ENCODE data around the gene TP63. TPM values are rescaled to one million over a fixed set of nuclear protein-coding genes. Genes with fewer than 3 reads are reported as not detected.

The TP63 gene
- total RNA-seq, 1 donor from 2014 or later: 0.06 TPM

GRCh38 chr3:189776149-189776824 is 145.1 kb downstream of the TP63 start:
- DNase-seq (ENCODE audit: low spot score): no peak

GRCh38 chr3:189778340-189778950 is 147.3 kb downstream of the TP63 start:
- DNase-seq (ENCODE audit: low spot score): no peak

DNA sequence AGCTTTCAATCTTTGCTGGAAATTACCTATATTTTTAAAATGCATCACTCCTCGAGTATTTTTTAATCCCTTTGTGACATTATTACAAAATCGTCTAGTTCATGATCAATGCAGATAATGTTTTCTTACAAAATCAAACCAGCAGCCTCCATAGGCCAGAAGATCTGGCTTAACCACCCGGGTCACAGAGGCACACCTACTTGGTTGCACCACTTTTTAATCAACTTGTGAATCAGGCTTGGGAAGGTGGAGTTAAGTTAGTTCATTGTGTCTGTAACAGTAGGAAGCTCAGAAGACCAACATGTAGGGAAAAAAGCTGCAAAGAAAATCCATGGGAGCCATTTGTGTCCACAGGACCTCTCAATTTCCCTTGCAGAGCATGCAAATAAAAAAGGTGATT is 148.0 kb downstream of the TP63 start:
- no peak for DNase-seq (ENCODE audit: low spot score)

DNA sequence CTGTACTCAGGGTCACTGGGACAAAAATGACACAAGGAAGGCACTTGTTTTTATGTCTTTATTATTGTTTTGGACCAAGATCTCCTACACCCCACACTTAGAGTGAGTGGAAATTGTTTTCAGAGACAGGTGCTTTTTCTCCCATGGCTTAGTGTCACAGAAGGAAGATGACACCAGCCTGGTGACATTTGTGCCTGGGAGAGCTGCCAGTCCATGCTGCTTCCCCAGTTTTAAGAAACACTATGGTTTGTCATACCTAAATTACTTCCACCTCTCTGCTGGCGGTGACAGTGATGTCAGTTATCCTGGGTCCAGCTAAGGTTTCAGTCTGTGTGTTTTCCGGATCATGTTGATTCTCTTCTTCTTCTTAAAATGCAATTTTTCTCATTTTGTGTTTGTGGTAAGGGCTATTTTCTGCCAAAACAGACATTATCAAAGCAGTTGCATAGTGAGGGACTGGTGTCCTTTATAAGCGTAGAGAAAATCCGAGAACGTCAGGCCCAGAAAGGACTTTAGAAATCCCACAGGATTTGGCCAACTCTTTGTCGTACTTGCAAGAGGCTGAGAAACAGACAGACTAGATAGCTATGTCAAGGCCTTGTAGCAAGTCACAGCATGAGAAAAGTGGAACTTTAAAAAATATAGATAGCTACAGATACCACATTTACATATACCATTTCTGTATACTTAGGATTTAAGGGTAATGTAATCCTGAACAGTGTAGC is 149.5 kb downstream of the TP63 start:
- DNase-seq (ENCODE audit: low spot score): no peak

DNA sequence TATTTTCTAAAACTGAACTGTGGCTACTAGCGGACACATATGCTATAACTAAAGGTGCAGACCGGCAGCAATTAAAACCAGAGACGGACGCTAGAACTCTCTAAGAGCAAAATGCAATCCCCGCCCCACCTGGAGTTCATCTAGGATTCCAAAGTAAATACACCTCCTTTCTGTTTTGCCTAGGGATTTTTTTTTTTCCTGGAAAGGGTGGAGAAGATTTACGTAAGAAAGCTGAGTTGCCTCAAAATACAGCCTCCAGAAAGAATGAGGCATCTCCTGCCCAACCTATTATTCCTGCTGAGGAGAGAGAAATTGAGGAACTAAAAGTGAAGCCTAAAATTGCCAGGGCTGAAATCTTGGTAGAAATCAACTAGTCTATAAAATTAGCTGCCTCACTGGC is 150.2 kb downstream of the TP63 start:
- DNase-seq (ENCODE audit: low spot score): no peak

- no peak for DNase-seq (ENCODE audit: low spot score)
These were observed 155.4 kb downstream of the TP63 start for GRCh38 chr3:189786479-189787064.

- no peak for DNase-seq (ENCODE audit: low spot score)
These were observed 156.0 kb downstream of the TP63 start for GRCh38 chr3:189787191-189787590.

GRCh38 chr3:189787632-189788031 is 156.4 kb downstream of the TP63 start:
- DNase-seq (ENCODE audit: low spot score): no peak

- DNase-seq (ENCODE audit: low spot score): no peak
These were observed 158.2 kb downstream of the TP63 start for GRCh38 chr3:189789432-189789831.

DNA sequence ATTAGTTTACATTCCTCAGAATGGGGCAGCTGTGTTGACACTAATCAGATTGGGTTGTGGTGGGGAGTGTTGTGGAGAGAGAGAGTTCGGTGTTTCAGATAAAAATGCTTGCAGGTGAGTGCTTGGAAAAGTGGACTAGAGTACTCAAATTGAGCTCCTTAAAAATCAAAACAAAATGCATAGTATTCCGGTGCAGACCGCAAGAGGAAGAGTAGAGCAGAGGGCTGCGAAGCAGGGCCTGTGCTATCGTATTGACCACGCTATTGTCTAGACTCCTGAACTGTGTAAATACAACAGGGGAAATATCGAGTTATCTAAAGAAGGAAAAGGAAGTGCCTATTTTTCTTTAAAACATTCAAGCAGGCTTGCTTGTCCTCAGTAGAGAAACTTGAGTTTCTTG is 159.5 kb downstream of the TP63 start:
- no peak for DNase-seq (ENCODE audit: low spot score)

GRCh38 chr3:189792046-189792929 is 161.1 kb downstream of the TP63 start:
- no peak for DNase-seq (ENCODE audit: low spot score)

GRCh38 chr3:189794518-189794917 is 163.3 kb downstream of the TP63 start:
- DNase-seq (ENCODE audit: low spot score): no peak

- DNase-seq (ENCODE audit: low spot score): no peak
These were observed 166.0 kb downstream of the TP63 start for GRCh38 chr3:189797103-189797750.

- no peak for DNase-seq (ENCODE audit: low spot score)
These were observed 168.2 kb downstream of the TP63 start for GRCh38 chr3:189799366-189799765.

DNA sequence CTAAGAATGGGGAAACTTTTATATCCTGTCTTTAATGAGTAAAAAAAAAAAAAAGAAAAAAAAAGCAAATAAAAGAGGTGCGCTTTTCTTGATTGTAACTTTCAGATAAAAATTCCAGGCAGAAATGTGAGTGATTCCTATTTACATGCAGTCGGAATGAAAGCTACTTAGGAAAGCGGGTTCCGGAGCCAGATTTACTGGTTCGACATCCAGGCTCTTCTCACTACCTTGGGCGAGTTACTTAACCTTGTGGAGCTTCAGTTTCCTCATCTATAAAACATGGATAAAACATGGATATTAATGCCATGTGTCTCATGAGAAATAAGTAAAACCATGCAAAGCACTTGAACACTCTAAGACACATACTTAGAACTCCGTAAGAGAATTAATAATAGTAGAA is 169.2 kb downstream of the TP63 start:
- DNase-seq (ENCODE audit: low spot score): no peak

- no peak for DNase-seq (ENCODE audit: low spot score)
These were observed 172.1 kb downstream of the TP63 start for GRCh38 chr3:189803254-189803653.

GRCh38 chr3:189805375-189806067 is 174.3 kb downstream of the TP63 start:
- no peak for DNase-seq (ENCODE audit: low spot score)

DNA sequence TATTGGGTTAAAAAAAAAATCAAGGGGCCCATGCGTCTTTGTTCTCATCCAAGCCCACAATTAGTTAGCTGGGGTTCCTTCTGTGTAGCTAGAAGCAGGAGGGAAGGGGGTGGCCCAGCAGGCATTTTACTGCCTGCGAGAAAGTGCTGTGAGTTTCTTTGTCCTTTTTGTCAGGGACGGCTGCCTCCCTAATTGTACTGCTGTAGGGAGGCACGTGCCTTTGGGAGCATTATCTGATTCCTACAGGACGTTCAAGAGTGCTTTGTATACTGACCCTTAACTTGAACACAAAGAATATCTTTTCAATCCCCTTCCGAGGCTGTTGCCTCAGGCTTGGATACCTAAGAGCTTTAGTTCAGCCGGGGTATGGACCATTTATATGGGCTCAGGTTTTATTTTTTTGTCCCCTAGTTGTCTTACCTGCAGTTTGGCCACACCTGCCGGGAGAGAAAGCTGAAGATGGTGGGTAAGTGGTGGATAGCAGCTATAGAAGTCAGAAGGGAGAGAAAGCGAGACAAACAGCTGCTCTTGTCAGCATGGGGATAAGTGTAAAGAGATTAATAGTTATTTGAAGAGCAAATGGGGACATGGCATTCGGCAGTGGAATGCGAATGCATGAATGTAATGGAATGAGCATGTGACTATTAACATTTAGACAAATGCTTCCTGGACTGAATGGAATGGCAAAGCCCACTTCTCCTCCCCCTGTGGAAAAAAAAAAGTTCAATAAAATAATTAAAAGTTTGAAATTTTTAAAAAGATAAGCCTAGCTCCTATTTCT is 175.2 kb downstream of the TP63 start:
- DNase-seq (ENCODE audit: low spot score): no peak

DNA sequence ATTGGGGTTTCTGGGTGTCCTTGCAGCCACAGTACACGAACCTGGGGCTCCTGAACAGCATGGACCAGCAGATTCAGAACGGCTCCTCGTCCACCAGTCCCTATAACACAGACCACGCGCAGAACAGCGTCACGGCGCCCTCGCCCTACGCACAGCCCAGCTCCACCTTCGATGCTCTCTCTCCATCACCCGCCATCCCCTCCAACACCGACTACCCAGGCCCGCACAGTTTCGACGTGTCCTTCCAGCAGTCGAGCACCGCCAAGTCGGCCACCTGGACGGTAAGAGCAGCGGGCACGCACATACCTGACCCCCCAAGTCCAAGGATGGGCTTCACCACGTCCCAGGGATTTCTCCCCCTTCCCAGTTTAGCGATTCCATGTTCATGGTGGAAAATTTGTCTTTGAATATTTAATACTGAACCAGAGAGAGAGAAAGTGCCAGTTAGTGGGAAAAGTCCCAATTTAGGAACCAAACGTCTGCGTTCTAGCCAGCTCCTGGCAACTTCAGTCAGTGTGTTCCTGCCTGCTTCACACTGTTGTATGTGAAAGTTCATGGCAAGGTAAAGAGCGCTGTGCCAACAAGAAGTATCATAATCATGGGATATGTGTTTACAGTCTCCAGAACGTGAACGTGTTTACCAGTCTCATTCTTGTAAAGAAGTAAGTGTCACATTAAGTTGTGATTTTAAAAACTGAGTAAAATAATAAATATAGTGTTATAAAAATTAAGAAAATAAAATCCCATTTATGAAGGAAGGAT is 177.2 kb downstream of the TP63 start:
- DNase-seq (ENCODE audit: low spot score): no peak
